ENCODE data around the gene HIVEP1. TPM values are rescaled to one million over a fixed set of nuclear protein-coding genes. Genes with fewer than 3 reads are reported as not detected.

The HIVEP1 gene
- total and polyA plus RNA-seq, 2 of the 8 experiments (the other 6 are each of a cell fraction or from before 2014, with no cell fraction given): 22.6 to 23.1 TPM

- Histone ChIP-seq H3K27ac (ENCODE audit: low read depth, low read length) (no peak overlapping the region), H3K14ac (ENCODE audit: insufficient read length) (no peak overlapping the region), H3K9me3 (ENCODE audit: insufficient read depth in 2 of 2, low read depth in 1 of 2, low read length in 1 of 2) (no peaks in the 10 kb centered on the region), H3K9ac (replicated peaks in 1 of 4; ENCODE audit: extremely low read depth in 1 of 4, low read depth in 3 of 4, low read length in 3 of 4) (no peak overlapping the region), H3K4ac (replicated peaks; ENCODE audit: insufficient read length, low read depth, low read length) (no peak overlapping the region), H3K18ac (ENCODE audit: extremely low read depth, low read length) (no peak overlapping the region), H3K23ac (ENCODE audit: insufficient read length) (no peak overlapping the region), H2BK5ac (ENCODE audit: low read depth, low read length) (no peak overlapping the region), H3K23me2 (ENCODE audit: low read depth, low read length) (no peaks in the 10 kb centered on the region), H4K8ac (ENCODE audit: extremely low read depth, insufficient read depth, low read length) (no peak overlapping the region), H2AK5ac (ENCODE audit: low read depth, low read length) (no peak overlapping the region), H3K4me2 (ENCODE audit: insufficient read depth in 1 of 2, low read depth in 2 of 2, low read length in 2 of 2) (no peak overlapping the region), H3K27me3 (replicated peaks in 1 of 4; ENCODE audit: control insufficient read depth in 3 of 4, extremely low read depth in 1 of 4, insufficient read depth in 3 of 4, low read length in 3 of 4) (no peaks in the 10 kb centered on the region), H2BK20ac (ENCODE audit: low read length) (no peak overlapping the region), H2BK15ac (ENCODE audit: low read length) (no peak overlapping the region), H3K4me1 (replicated peaks in 1 of 4; ENCODE audit: control insufficient read depth in 3 of 4, insufficient read depth in 4 of 4, low read length in 3 of 4) (peaks cover 0 to 7% (median 3%) of the 10 kb centered on the region in 4 experiments; a peak in 2 of 7 replicates), H2BK120ac (replicated peaks; ENCODE audit: low read depth, low read length) (no peak overlapping the region), H3K36me3 (ENCODE audit: control insufficient read depth in 2 of 4, insufficient read depth in 4 of 4, low read length in 3 of 4) (no peaks in the 10 kb centered on the region), H2BK12ac (ENCODE audit: low read depth, low read length) (no peak overlapping the region), H4K20me1 (replicated peaks in 1 of 2; ENCODE audit: control insufficient read depth in 1 of 2, insufficient read depth in 2 of 2, low read length in 2 of 2) (no peaks in the 10 kb centered on the region), H3K79me2 (ENCODE audit: control insufficient read depth in 1 of 2, insufficient read depth in 2 of 2, low read length in 2 of 2) (no peaks in the 10 kb centered on the region), H3K4me3 (ENCODE audit: extremely low read depth in 1 of 4, insufficient read depth in 2 of 4, low read depth in 3 of 4, low read length in 4 of 4) (no peak overlapping the region), H3K56ac (replicated peaks; ENCODE audit: insufficient read length, low read depth, low read length) (no peak overlapping the region), H3K79me1 (ENCODE audit: low read depth, low read length) (no peaks in the 10 kb centered on the region), H4K5ac (ENCODE audit: insufficient read length, low read depth, low read length) (no peak overlapping the region), H2AFZ (ENCODE audit: low read length) (no peak overlapping the region), H4K91ac (replicated peaks; ENCODE audit: insufficient read length, low read length) (no peak overlapping the region)
- FAIRE-seq (no peak), DNase-seq (ENCODE audit: low read depth in 1 of 2, low spot score in 2 of 2) (no peak)
- WGBS, 2 experiments (ENCODE audit: extremely low coverage in 1 of 2, insufficient coverage in 1 of 2, insufficient read length in 1 of 2, insufficient replicate concordance in 2 of 2, low coverage in 1 of 2, low lambda C conversion rate in 2 of 2, missing lambda C conversion rate in 1 of 2): 73% methylated on average over 2 of the region's 2 CpGs; no CpG with 5 or more reads in 1 of the 2 experiments
- POLR2A ChIA-PET (ENCODE audit: partially characterized antibody): no interaction called here
- CTCF ChIA-PET (ENCODE audit: partially characterized antibody): no interaction called here
- TF ChIP-seq KDM4A (IDR thresholded peaks at IDR 0.05; ENCODE audit: low read depth, low read length, severe bottlenecking) (no peak), HDAC6 (IDR thresholded peaks at IDR 0.05; ENCODE audit: low read depth, low read length) (no peak), TEAD4 (IDR thresholded peaks at IDR 0.05; ENCODE audit: low read depth, low read length) (no peak), SAP30 (IDR thresholded peaks at IDR 0.05; ENCODE audit: insufficient read depth, insufficient replicate concordance, low read length) (no peak), PHF8 (conservative IDR thresholded peaks at IDR 0.05; ENCODE audit: low read depth, low read length) (no peak), POLR2A (IDR thresholded peaks at IDR 0.05; ENCODE audit: control extremely low read depth in 1 of 2, low read depth in 2 of 2, low read length in 2 of 2) (no peak), CHD2 (IDR thresholded peaks at IDR 0.05; ENCODE audit: low read length) (no peak), BACH1 (IDR thresholded peaks at IDR 0.05; ENCODE audit: low read length) (no peak), JUND (IDR thresholded peaks at IDR 0.05; ENCODE audit: low read length) (no peak), GABPA (IDR thresholded peaks at IDR 0.05; ENCODE audit: borderline replicate concordance, insufficient read depth, low read length) (no peak), HDAC2 (IDR thresholded peaks at IDR 0.05; ENCODE audit: borderline replicate concordance in 1 of 2, low read depth in 2 of 2, low read length in 2 of 2) (no peak), RBBP5 (IDR thresholded peaks at IDR 0.05; ENCODE audit: borderline replicate concordance, low read depth, low read length) (no peak), BRCA1 (IDR thresholded peaks at IDR 0.05; ENCODE audit: low read depth, low read length) (no peak), TAF1 (IDR thresholded peaks at IDR 0.05; ENCODE audit: low read depth, low read length) (no peak), KDM1A (IDR thresholded peaks at IDR 0.05; ENCODE audit: borderline replicate concordance, low read length) (no peak), SIX5 (IDR thresholded peaks at IDR 0.05; ENCODE audit: low read depth, low read length) (no peak)
Observed at GRCh38 chr6:12174878-12175277, 162.8 kb downstream of the HIVEP1 start.
